Mucosa of descending colon (tissue), 3 donors: ENCODE results near the gene DIO1. TPM values are rescaled to one million over a fixed set of nuclear protein-coding genes. Genes with fewer than 3 reads are reported as not detected.

Source experiments
- ATAC-seq: fragments of 200-7000 bp; cut with Tn5 transposase; one replicate; pipeline ENCODE4 v1.9.1; 2020; ENCODE audit warnings: mild to moderate bottlenecking, moderate library complexity
- DNase-seq, 3 donors: peaks; one replicate each; pipeline ENCODE4 v3.0.0-alpha.2; 2020
- H3K36me3 ChIP-seq: fragments of 200-600 bp; one replicate; pipeline ENCODE4 v1.8.0; 2021; ENCODE audit warnings: low read depth, mild to moderate bottlenecking
- H3K4me1 ChIP-seq: fragments of 200-600 bp; one replicate; pipeline ENCODE4 v1.8.0; 2021; ENCODE audit warnings: low read depth, mild to moderate bottlenecking
- H3K4me3 ChIP-seq: fragments of 200-600 bp; one replicate; pipeline ENCODE4 v1.8.0; 2021; ENCODE audit warnings: mild to moderate bottlenecking
- H3K9me3 ChIP-seq: fragments of 200-600 bp; one replicate; pipeline ENCODE4 v1.8.0; 2021; ENCODE audit warnings: mild to moderate bottlenecking
- intact Hi-C, 2 donors: fragments of 100-400 bp; cut with DNase I in 1 of 2; cut with micrococcal nuclease in 1 of 2; formaldehyde crosslinking; loops; one replicate each; pipeline versions ENCODE4 v1.11.0 to v1.11.1; 2022; cut with DNase I, micrococcal nuclease
- long read RNA-seq, 2 donors: library from polyadenylated mRNA; unstranded; transcript quantifications; one replicate each; pipeline ENCODE4 v2.0.0, GENCODE V29; 2019 to 2021
- total RNA-seq, 3 donors: library from RNA; stranded (reverse); fragmentation: NEBNext Ultra II Directional in 2 of 3; extraction: Animal tissue kit (Norgen Biotek cat#: 25700) in 2 of 3; gene quantifications; one replicate each; pipeline versions ENCODE4 v1.2.1 to v1.2.4, GENCODE V29; 2021 to 2023
- TF ChIP-seq, protein P1 (sequence below): fragments of 200-600 bp; IDR thresholded peaks from one replicate; pipeline ENCODE4 v1.8.0; 2022; ENCODE audit warnings: antibody characterized with exemption, mild to moderate bottlenecking
- donor health status: DM: no; HTN: no; CAD: no; lungs with moderate emphysema.
- donor health status: DM: no; HTN: no; CAD: no.
- donor health status: DM: no; HTN: yes; CAD: no.

Gene DIO1
- not detected for total RNA-seq
- long read RNA-seq, donor 1: 0 reads
- long read RNA-seq, donor 2: 0 reads

DNA sequence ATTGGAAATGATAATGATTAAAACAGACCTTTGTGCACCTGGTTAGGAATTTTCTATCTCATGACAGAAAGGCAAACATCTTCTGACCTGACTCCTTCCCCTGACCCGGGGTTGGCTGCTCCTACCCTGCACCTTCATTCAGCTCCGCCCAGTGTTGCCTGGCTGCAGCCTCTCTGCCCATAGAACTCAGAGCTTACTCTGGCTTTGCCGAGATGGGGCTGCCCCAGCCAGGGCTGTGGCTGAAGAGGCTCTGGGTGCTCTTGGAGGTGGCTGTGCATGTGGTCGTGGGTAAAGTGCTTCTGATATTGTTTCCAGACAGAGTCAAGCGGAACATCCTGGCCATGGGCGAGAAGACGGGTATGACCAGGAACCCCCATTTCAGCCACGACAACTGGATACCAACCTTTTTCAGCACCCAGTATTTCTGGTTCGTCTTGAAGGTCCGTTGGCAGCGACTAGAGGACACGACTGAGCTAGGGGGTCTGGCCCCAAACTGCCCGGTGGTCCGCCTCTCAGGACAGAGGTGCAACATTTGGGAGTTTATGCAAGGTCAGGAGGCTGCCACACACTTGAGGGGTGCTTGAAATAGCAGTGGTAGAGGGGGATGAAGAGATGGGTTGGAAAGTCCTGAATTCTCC, at the start of gene DIO1:
Gene DIO1 (plus strand): TSS at position 189 of the 638 bp plus-strand sequence. CDS start 24 bp downstream, at position 213.
- intact Hi-C loops: loop anchor here in 1 of 2 donors (10.0 kb wide), 1 partner anchor 51 kb away; the partner anchor contains the start of genes IFT25 and LRRC42
- H3K4me3 ChIP-seq: no peak within 1 kb of the TSS
- peaks cover 22% of the 10 kb centered on the region for H3K4me1 ChIP-seq
- H3K36me3 ChIP-seq: no peaks in the 10 kb centered on the region
- TF ChIP-seq, protein P1, sequence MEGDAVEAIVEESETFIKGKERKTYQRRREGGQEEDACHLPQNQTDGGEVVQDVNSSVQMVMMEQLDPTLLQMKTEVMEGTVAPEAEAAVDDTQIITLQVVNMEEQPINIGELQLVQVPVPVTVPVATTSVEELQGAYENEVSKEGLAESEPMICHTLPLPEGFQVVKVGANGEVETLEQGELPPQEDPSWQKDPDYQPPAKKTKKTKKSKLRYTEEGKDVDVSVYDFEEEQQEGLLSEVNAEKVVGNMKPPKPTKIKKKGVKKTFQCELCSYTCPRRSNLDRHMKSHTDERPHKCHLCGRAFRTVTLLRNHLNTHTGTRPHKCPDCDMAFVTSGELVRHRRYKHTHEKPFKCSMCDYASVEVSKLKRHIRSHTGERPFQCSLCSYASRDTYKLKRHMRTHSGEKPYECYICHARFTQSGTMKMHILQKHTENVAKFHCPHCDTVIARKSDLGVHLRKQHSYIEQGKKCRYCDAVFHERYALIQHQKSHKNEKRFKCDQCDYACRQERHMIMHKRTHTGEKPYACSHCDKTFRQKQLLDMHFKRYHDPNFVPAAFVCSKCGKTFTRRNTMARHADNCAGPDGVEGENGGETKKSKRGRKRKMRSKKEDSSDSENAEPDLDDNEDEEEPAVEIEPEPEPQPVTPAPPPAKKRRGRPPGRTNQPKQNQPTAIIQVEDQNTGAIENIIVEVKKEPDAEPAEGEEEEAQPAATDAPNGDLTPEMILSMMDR: no peak
- ATAC-seq (no peak), DNase-seq (peak in 1 of 3 donors; percentile 45)
- no peaks in the 10 kb centered on the region for H3K9me3 ChIP-seq

DNA sequence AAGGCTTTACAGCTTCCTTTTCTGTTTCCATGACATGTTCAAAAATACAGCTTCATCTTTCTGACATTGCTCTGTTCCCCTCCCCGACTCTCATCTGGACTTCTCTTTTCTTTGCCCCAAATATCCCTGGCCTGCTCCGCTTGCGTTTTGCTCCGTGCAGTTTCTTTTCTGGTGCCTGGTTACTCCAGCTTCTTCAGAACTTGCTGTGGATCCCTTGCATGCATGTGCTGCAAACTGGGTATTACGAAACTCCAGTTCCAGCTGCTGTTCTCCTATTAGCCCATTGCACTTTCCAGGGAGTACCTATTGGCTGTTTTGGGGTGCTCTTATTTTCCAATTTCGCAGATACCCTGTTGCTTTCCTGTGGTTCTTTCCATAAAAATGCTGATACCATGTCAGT, 46.0 kb upstream of the DIO1 start:
- no peak for ATAC-seq

DNA sequence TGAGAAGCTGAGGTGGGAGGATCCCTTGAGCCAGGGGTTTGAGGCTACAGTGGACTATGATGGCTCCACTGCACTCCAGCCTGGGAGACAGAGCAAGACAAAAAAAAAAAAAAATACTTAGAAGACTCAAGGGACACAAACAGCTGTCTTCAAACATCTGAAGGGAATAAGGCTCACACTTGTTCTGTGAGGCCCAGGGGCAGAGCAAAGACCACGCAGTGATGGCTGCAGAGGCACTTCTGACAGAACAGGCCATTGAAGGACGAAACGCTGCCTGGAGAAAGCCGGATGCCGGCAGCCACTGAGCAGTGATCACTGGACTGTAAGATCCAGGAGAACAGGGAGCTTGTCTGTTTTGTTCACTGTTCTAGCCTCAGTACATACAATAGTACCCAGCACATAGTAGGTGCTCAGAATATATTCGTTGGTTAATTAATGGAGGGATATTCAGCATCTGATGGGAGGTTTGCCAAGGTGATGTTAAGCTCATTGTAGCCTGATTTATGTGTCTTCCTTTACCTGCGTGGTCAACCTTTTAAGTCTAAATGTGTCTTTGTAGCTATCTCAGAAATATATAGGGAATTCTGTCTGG, 43.8 kb upstream of the DIO1 start:
- H3K9me3 ChIP-seq: no peaks in the 10 kb centered on the region
- no peak for DNase-seq
- no peaks in the 10 kb centered on the region for H3K4me1 ChIP-seq
- H3K36me3 ChIP-seq: no peaks in the 10 kb centered on the region
- intact Hi-C loops: no loop called here
- ATAC-seq: no peak
- H3K4me3 ChIP-seq: no peak overlapping the region
- TF ChIP-seq, protein P1: no peak

More for the DNA sequence above, 46.0 kb upstream of the DIO1 start:
- TF ChIP-seq, protein P1: no peak
- intact Hi-C loops: no loop called here
- H3K4me3 ChIP-seq: no peak overlapping the region
- no peaks in the 10 kb centered on the region for H3K36me3 ChIP-seq
- no peaks in the 10 kb centered on the region for H3K4me1 ChIP-seq
- no peak for DNase-seq
- no peaks in the 10 kb centered on the region for H3K9me3 ChIP-seq

DNA sequence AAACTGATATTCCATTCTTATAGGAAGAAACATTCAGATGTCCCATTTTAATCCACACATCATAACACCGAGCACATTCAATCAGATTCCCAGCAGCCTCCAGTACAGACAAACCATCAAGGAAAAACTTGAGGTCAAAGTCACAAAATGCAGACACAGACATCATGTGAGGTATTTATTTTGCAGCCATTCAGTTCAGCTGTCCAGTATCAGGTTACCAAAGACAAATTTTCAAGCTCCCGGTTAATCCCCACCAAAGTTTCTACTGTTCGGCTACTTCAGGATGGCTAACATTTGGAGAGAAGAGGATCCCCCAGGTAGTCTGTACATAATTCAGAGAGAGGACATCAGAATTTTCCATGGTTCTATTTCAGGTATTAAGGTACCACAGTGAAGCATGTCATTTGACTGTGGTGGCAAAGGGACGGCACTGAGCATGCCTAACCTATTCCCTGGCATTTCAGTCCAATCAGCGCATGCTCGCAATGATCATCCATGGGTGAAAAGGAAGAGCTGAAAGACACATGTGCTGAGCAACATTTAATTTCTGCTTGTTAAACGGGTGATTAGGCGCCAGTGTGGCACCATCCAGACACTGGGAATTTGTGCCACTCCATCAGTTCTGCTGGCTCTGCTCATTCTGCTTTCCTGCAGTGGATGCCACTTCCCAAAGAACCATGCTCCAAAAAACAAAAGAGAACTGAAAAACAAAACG, 42.3 kb upstream of the DIO1 start:
- H3K4me1 ChIP-seq: no peaks in the 10 kb centered on the region
- no peak for DNase-seq
- TF ChIP-seq, protein P1: no peak
- no peaks in the 10 kb centered on the region for H3K36me3 ChIP-seq
- intact Hi-C loops: no loop called here
- no peak for ATAC-seq
- H3K9me3 ChIP-seq: no peaks in the 10 kb centered on the region
- H3K4me3 ChIP-seq: no peak overlapping the region

DNA sequence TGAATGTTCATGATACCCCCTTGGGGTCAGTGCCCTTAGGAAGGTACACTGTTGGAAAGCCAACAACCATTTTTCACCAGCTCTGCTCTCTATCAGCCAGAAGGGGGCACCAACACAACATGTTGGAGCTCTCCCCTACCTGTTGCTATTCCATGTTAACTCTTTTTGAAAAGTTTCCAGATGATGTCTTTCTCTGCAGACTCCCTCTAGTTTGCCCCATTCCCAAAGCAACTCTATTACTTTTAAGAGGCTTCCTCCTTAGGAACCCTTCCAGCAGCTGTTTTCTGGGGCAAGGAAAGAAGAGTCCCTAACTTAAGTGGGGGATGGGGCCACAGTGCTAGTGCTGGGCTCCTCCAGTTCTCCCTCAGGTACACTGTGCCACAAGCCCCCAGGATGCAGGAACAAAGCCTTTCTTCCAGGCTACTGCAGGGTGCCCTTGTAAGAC, 33.0 kb upstream of the DIO1 start:
- H3K36me3 ChIP-seq: peaks cover 9% of the 10 kb centered on the region
- no peaks in the 10 kb centered on the region for H3K9me3 ChIP-seq
- intact Hi-C loops: loop anchor here in 1 of 2 donors (2.0 kb wide), 1 partner anchor 88 kb away; no protein-coding TSS in a partner anchor
- no peaks in the 10 kb centered on the region for H3K4me1 ChIP-seq
- TF ChIP-seq, protein P1: peak; percentile 49
- no peak overlapping the region for H3K4me3 ChIP-seq
- ATAC-seq: peak; percentile 81
- peak in 1 of 3 donors; percentile 64 for DNase-seq
